Islet precursor cell (in vitro differentiated cells): ENCODE data around the gene PRSS53.
A peak's percentile ranks its signal among the peaks of the same experiment; 100 is the strongest.

ENCODE experiments used
- DNase-seq: peaks from one replicate; pipeline ENCODE4 v3.0.0-alpha.2; 2018

Gene PRSS53

GRCh38 chr16:31036691-31037090, 52.1 kb downstream of the PRSS53 start:
- DNase-seq: no peak

DNA sequence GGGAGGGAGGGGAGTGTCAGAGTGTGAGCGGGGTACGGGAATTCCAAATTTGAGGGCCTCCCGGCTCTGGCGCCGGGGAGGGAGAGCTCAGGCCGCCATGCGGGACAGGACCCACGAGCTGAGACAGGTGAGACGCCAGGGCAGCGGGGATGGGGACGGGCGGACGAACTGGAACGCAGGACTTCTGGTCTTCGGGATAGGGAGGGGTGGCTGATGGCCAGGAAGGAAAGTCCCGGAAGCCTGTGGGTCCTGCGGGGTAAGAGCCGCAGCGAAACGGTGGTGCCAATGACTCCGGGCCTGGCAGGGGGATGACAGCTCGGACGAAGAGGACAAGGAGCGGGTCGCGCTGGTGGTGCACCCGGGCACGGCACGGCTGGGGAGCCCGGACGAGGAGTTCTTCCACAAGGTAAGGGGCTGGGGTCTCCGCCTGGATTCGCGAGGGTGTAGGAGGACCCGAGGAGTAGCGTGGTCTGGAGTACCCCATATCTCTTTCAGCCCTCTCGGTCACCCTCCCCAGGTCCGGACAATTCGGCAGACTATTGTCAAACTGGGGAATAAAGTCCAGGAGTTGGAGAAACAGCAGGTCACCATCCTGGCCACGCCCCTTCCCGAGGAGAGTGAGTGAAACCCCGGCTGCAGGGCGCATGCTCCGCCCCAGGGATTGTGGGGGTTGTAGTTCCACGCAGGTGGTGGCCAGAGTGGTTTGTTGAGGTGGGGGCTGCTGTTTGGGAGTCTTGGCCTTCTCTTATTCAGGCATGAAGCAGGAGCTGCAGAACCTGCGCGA, 54.8 kb downstream of the PRSS53 start:
- peak; percentile 88 for DNase-seq
